Measurements from ENCODE around the gene QPRT.
"Not testable (repeated sequence)": the region's sequence is repeated elsewhere in the genome, so short reads cannot be mapped to it uniquely, and the experiment has no call there.

DNA sequence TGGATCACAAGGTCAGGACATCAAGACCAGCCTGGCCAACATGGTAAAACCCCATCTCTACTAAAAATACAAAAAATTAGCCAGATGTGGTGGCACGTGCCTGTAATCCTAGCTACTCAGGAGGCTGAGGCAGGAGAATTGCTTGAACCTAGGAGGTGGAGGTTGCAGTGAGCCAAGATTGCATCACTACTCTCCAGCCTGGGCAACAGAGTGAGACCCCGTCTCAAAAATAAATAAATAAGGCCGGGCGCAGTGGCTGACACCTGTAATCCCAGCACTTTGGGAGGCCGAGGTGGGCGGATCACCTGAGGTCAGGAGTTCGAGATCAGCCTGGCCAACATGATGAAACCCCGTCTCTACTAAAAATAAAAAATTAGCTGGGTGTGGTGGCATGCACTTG lies 40.2 kb upstream of the QPRT start:
- TF ChIP-seq EZH2 (IDR thresholded peaks at IDR 0.05; ENCODE audit: borderline replicate concordance, low read depth, low read length, poor library complexity, severe bottlenecking), result not testable (repeated sequence)
- TF ChIP-seq, protein P1, sequence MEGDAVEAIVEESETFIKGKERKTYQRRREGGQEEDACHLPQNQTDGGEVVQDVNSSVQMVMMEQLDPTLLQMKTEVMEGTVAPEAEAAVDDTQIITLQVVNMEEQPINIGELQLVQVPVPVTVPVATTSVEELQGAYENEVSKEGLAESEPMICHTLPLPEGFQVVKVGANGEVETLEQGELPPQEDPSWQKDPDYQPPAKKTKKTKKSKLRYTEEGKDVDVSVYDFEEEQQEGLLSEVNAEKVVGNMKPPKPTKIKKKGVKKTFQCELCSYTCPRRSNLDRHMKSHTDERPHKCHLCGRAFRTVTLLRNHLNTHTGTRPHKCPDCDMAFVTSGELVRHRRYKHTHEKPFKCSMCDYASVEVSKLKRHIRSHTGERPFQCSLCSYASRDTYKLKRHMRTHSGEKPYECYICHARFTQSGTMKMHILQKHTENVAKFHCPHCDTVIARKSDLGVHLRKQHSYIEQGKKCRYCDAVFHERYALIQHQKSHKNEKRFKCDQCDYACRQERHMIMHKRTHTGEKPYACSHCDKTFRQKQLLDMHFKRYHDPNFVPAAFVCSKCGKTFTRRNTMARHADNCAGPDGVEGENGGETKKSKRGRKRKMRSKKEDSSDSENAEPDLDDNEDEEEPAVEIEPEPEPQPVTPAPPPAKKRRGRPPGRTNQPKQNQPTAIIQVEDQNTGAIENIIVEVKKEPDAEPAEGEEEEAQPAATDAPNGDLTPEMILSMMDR (conservative IDR thresholded peaks at IDR 0.05; ENCODE audit: low read depth, low read length), result not testable (repeated sequence)

All from A673 (cell line).